Natural killer cell (primary cell): ENCODE data around the gene SFRP2. TPM values are rescaled to one million over a fixed set of nuclear protein-coding genes. Genes with fewer than 3 reads are reported as not detected.

Experiments
- ATAC-seq, 3 donors: fragments of 150-1000 bp in 2 of 3; fragments of 200-7000 bp in 1 of 3; cut with Tn5 transposase; 1 replicate in 1 of 3; 2 replicates in 2 of 3; pipeline ENCODE4 v1.10.0; 2021; ENCODE audit warnings: mild to moderate bottlenecking in 2 of 3, moderate library complexity in 2 of 3
- DNase-seq, 2 donors: peaks; one replicate each; pipeline versions ENCODE4 v3.0.0 to v3.0.0-alpha.2; 2013 to 2021; ENCODE audit warnings: mixed read lengths in 1 of 2
- H3K27ac ChIP-seq: one replicate; pipeline ENCODE4 v1.5.1; 2013; ENCODE audit warnings: mild to moderate bottlenecking, low read length
- H3K27me3 ChIP-seq: one replicate; pipeline ENCODE4 v1.6.1; 2013; ENCODE audit warnings: low read length; ENCODE audit not compliant: control insufficient read depth, insufficient read depth
- H3K36me3 ChIP-seq: one replicate; pipeline ENCODE4 v1.6.1; 2013; ENCODE audit warnings: low read length; ENCODE audit not compliant: control insufficient read depth, insufficient read depth
- H3K4me1 ChIP-seq: one replicate; pipeline ENCODE4 v1.6.1; 2013; ENCODE audit warnings: low read length; ENCODE audit not compliant: control insufficient read depth, insufficient read depth
- H3K4me3 ChIP-seq: one replicate; pipeline ENCODE4 v1.5.1; 2013; ENCODE audit warnings: low read length
- H3K9me3 ChIP-seq: one replicate; pipeline ENCODE4 v1.6.1; 2013; ENCODE audit warnings: low read length; ENCODE audit not compliant: control insufficient read depth, insufficient read depth
- H3K27ac Mint-ChIP-seq, 2 donors: one replicate each; pipeline ENCODE4 v1.8.0; 2022; ENCODE audit warnings: mild to moderate bottlenecking in 2 of 2, mixed read lengths in 2 of 2, moderate library complexity in 1 of 2
- H3K27me3 Mint-ChIP-seq, 2 donors: one replicate each; pipeline ENCODE4 v1.8.0; 2022; ENCODE audit warnings: low read depth in 2 of 2, mixed read lengths in 2 of 2
- H3K36me3 Mint-ChIP-seq: one replicate; pipeline ENCODE4 v1.8.0; 2022; ENCODE audit warnings: mixed read lengths
- H3K4me1 Mint-ChIP-seq, 2 donors: one replicate each; pipeline ENCODE4 v1.8.0; 2022; ENCODE audit warnings: mixed read lengths in 2 of 2
- H3K4me3 Mint-ChIP-seq: one replicate; pipeline ENCODE4 v1.8.0; 2022; ENCODE audit warnings: mild to moderate bottlenecking, moderate library complexity, mixed read lengths
- H3K9me3 Mint-ChIP-seq, 2 donors: one replicate each; pipeline ENCODE4 v1.8.0; 2022; ENCODE audit warnings: mixed read lengths in 2 of 2
- WGBS: methylation state at CpG from one replicate; pipeline ENCODE4 v1.1.7; 2013; ENCODE audit warnings: missing lambda C conversion rate; ENCODE audit not compliant: insufficient coverage; 5-methylcytosine and 5-hydroxymethylcytosine counted together
- intact Hi-C: fragments of 100-400 bp; cut with micrococcal nuclease; formaldehyde crosslinking; loops from one replicate; pipeline ENCODE4 v1.14.2; 2022
- total RNA-seq, 4 donors: library from RNA; stranded (reverse); fragments of 120-200 nt in 1 of 4; gene quantifications; one replicate each; pipeline versions ENCODE4 v1.2.3 to v1.2.4, GENCODE V29; 2013 to 2022
- TF ChIP-seq, protein P1 (sequence below): fragments of 200-600 bp; IDR thresholded peaks from one replicate; pipeline ENCODE4 v1.8.0; 2022; ENCODE audit warnings: antibody characterized with exemption

The SFRP2 gene
- total RNA-seq, 3 donors from 2014 or later (not counting 1 experiment from before 2014, with no cell fraction given): not detected

DNA sequence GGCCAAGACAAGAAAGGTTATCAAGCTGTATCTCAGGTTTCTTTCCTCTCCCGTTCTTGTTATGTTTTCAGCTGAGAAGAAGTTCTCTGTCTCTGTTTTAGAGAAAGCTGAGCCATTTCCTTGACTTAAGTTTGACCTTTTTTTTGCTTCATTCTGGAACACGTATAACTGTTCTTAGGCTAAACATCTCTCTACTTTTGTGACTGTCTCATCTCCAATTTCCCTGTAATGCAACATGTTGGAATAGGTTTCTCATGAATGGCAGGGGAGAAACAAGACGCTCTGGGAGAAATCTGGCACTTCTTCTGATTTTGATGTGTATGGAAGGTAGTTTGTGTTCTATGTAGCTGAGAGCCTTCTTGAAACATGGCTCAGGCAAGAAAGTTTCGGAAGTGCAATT, 36.2 kb upstream of the SFRP2 start:
- H3K27me3 Mint-ChIP-seq: peaks cover 29 to 30% of the 10 kb centered on the region in 2 donors
- Histone ChIP-seq H3K4me3 (no peak overlapping the region), H3K27me3 (no peaks in the 10 kb centered on the region), H3K4me1 (no peaks in the 10 kb centered on the region), H3K9me3 (no peaks in the 10 kb centered on the region), H3K36me3 (no peaks in the 10 kb centered on the region), H3K27ac (no peak overlapping the region)
- WGBS: 85% methylated on average over 4 of the region's 4 CpGs
- TF ChIP-seq, protein P1, sequence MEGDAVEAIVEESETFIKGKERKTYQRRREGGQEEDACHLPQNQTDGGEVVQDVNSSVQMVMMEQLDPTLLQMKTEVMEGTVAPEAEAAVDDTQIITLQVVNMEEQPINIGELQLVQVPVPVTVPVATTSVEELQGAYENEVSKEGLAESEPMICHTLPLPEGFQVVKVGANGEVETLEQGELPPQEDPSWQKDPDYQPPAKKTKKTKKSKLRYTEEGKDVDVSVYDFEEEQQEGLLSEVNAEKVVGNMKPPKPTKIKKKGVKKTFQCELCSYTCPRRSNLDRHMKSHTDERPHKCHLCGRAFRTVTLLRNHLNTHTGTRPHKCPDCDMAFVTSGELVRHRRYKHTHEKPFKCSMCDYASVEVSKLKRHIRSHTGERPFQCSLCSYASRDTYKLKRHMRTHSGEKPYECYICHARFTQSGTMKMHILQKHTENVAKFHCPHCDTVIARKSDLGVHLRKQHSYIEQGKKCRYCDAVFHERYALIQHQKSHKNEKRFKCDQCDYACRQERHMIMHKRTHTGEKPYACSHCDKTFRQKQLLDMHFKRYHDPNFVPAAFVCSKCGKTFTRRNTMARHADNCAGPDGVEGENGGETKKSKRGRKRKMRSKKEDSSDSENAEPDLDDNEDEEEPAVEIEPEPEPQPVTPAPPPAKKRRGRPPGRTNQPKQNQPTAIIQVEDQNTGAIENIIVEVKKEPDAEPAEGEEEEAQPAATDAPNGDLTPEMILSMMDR: no peak
- H3K4me1 Mint-ChIP-seq: no peaks in the 10 kb centered on the region
- ATAC-seq (no peak), DNase-seq (no peak)
- H3K27ac Mint-ChIP-seq: no peak overlapping the region
- H3K36me3 Mint-ChIP-seq: no peaks in the 10 kb centered on the region
- no peak overlapping the region for H3K4me3 Mint-ChIP-seq
- intact Hi-C loops: no loop called here
- H3K9me3 Mint-ChIP-seq: no peaks in the 10 kb centered on the region

DNA sequence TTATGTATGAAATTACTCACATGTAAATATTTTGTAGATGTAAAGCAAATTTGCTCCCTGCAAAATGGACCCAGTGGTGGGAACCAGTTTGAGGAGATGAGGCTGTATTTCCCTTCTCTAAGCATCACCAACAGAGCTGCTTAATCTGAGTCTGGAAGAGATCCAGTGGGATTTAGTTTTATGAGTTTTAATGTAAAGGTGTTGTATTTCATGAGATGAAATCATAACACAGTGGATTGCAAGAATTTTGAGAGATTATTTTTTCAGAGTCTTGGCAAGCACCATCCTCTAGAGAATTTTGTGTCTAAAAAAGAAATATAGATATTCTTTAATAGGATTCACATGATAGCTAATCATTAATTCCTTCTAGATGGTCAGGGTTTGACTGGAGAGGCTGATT, 35.6 kb upstream of the SFRP2 start:
- Histone ChIP-seq H3K36me3 (no peaks in the 10 kb centered on the region), H3K27me3 (no peaks in the 10 kb centered on the region), H3K4me3 (no peak overlapping the region), H3K9me3 (no peaks in the 10 kb centered on the region), H3K27ac (no peak overlapping the region), H3K4me1 (no peaks in the 10 kb centered on the region)
- TF ChIP-seq, protein P1: no peak
- Mint-ChIP-seq H3K27ac (no peak overlapping the region), H3K4me1 (no peaks in the 10 kb centered on the region), H3K27me3 (peaks cover 28 to 31% of the 10 kb centered on the region in 2 donors), H3K9me3 (no peaks in the 10 kb centered on the region), H3K36me3 (no peaks in the 10 kb centered on the region), H3K4me3 (no peak overlapping the region)
- intact Hi-C loops: no loop called here
- ATAC-seq: no peak
- no peak for DNase-seq

DNA sequence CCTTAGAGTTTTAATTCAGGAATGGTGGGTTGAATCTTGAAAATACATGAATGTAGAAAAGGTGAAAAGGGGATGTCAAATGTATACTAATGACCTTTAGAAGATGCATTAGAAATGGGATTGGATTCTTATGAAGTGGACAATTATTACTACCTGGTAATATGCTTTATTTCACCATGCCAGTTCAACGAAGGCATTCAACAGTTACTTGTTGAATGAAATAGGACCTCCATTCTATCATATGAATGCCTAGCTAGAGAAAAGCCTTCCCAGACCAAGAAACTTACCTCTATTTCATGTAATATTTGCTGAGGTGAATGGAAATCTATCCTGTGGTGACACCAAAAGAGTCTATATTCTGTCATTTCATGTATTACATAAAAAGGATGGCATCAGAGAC, 34.6 kb upstream of the SFRP2 start:
- Mint-ChIP-seq H3K27me3 (peaks cover 27 to 31% of the 10 kb centered on the region in 2 donors), H3K4me3 (no peak overlapping the region), H3K4me1 (no peaks in the 10 kb centered on the region), H3K9me3 (no peaks in the 10 kb centered on the region), H3K27ac (no peak overlapping the region), H3K36me3 (no peaks in the 10 kb centered on the region)
- no peak for ATAC-seq
- no peaks in the 10 kb centered on the region for H3K9me3 ChIP-seq
- H3K4me3 ChIP-seq: no peak overlapping the region
- H3K36me3 ChIP-seq: no peaks in the 10 kb centered on the region
- WGBS: no CpG with 5 or more reads among the region's 1 CpG
- DNase-seq: no peak
- intact Hi-C loops: no loop called here
- no peaks in the 10 kb centered on the region for H3K27me3 ChIP-seq
- no peaks in the 10 kb centered on the region for H3K4me1 ChIP-seq
- TF ChIP-seq, protein P1: no peak
- no peak overlapping the region for H3K27ac ChIP-seq

DNA sequence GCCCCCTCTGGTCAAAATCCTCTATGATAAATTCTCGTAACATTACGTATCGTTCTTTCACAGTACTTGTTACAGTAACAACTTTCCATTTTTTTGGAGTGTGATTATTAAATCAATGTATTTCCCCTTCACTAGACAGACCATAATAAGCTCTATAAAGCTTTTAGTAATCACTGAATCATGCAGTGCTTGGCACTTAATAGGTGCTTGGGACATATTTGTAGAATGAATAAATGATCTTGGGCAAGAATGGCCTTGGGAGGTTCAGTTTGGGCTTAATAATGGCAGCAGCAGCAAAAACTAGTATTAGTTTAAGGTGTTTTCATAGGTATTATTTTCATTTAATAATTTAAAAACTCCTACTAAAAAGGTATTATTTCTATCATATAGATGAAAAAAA, 33.4 kb upstream of the SFRP2 start:
- H3K27ac ChIP-seq: no peak overlapping the region
- Mint-ChIP-seq H3K27ac (no peak overlapping the region), H3K4me1 (no peaks in the 10 kb centered on the region), H3K9me3 (no peaks in the 10 kb centered on the region), H3K4me3 (no peak overlapping the region), H3K27me3 (peaks cover 36 to 38% of the 10 kb centered on the region in 2 donors), H3K36me3 (no peaks in the 10 kb centered on the region)
- no peaks in the 10 kb centered on the region for H3K36me3 ChIP-seq
- no peaks in the 10 kb centered on the region for H3K27me3 ChIP-seq
- DNase-seq: no peak
- no peak overlapping the region for H3K4me3 ChIP-seq
- no peaks in the 10 kb centered on the region for H3K9me3 ChIP-seq
- WGBS: no CpG with 5 or more reads among the region's 3 CpGs
- H3K4me1 ChIP-seq: no peaks in the 10 kb centered on the region
- ATAC-seq: no peak
- intact Hi-C loops: no loop called here
- TF ChIP-seq, protein P1: no peak
